Progenitor cell of endocrine pancreas (in vitro differentiated cells): ENCODE results near the gene PRDM16. TPM values are rescaled to one million over a fixed set of nuclear protein-coding genes. Genes with fewer than 3 reads are reported as not detected.

Experiments
- DNase-seq: peaks from one replicate; pipeline ENCODE4 v3.0.0; 2021; ENCODE audit warnings: low spot score; ENCODE audit not compliant: unreplicated experiment
- H3K27ac Mint-ChIP-seq: 2 replicates; pipeline ENCODE4 v1.8.0; 2021; ENCODE audit warnings: mild to moderate bottlenecking, moderate library complexity, mixed read lengths
- H3K27me3 Mint-ChIP-seq: 2 replicates; pipeline ENCODE4 v1.8.0; 2021; ENCODE audit warnings: mixed read lengths
- H3K36me3 Mint-ChIP-seq: 2 replicates; pipeline ENCODE4 v1.8.0; 2022; ENCODE audit warnings: mixed read lengths; ENCODE audit not compliant: insufficient read depth
- H3K4me1 Mint-ChIP-seq: 2 replicates; pipeline ENCODE4 v1.8.0; 2021; ENCODE audit warnings: low read depth, mixed read lengths
- H3K4me3 Mint-ChIP-seq: 2 replicates; pipeline ENCODE4 v1.8.0; 2021; ENCODE audit warnings: low read depth, mild to moderate bottlenecking, moderate library complexity, mixed read lengths
- H3K9me3 Mint-ChIP-seq: 2 replicates; pipeline ENCODE4 v1.8.0; 2021; ENCODE audit warnings: low read depth, mixed read lengths
- total RNA-seq: library from RNA; stranded (reverse); gene quantifications from 2 replicates; pipeline ENCODE4 v1.2.1, GENCODE V29; 2021
- TF ChIP-seq, protein P1 (sequence below): fragments of 200-600 bp; sonication (generic); IDR thresholded peaks from one replicate; pipeline ENCODE4 v1.5.0; 2021; ENCODE audit warnings: antibody characterized with exemption, mild to moderate bottlenecking; ENCODE audit not compliant: unreplicated experiment

The PRDM16 gene
- total RNA-seq, 1 donor from 2014 or later = 69.1 TPM

- Mint-ChIP-seq H3K27me3 (no peaks in the 10 kb centered on the region), H3K4me3 (no peak overlapping the region), H3K9me3 (no peaks in the 10 kb centered on the region)
Observed at GRCh38 chr1:3433596-3434320, 364.8 kb downstream of the PRDM16 start.

DNA sequence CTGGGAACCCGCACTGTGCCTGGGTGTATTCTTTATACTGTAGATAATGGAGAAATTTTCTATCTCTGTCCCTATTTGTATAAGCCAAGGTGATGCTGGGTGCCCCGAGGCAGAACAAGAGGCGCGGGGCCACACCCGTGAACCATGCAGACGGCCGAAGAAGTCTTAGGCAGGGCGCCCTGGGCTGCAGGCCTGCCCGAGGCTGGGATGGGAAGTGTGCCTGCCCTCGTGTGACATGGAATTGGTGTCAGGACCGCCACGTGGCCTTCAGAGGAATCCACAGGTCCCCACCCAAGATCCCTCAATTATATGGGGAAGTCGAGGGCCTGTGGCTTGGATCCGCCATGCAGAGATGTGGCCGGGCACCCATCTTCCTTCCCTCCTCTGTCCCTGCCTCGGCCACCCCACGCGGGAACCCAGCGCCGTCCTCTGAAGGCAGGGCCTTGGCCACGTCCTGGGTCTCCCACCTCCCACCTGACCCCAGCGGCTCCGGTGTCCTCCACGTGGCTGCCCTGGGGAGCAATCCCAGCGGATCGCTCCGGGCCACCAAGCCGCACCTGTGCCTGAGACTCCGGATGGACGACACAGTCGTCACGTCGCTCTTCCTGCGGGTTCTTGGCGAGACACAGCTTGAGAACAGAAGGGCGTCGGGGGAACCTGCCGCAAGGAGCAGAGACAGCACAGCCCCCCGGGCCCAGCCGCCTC lies 365.6 kb downstream of the PRDM16 start:
- no peak for DNase-seq
- Mint-ChIP-seq H3K4me1 (no peaks in the 10 kb centered on the region), H3K9me3 (no peaks in the 10 kb centered on the region), H3K27ac (no peak overlapping the region), H3K4me3 (no peak overlapping the region), H3K27me3 (no peaks in the 10 kb centered on the region), H3K36me3 (peaks cover 23% of the 10 kb centered on the region)
- TF ChIP-seq, protein P1, sequence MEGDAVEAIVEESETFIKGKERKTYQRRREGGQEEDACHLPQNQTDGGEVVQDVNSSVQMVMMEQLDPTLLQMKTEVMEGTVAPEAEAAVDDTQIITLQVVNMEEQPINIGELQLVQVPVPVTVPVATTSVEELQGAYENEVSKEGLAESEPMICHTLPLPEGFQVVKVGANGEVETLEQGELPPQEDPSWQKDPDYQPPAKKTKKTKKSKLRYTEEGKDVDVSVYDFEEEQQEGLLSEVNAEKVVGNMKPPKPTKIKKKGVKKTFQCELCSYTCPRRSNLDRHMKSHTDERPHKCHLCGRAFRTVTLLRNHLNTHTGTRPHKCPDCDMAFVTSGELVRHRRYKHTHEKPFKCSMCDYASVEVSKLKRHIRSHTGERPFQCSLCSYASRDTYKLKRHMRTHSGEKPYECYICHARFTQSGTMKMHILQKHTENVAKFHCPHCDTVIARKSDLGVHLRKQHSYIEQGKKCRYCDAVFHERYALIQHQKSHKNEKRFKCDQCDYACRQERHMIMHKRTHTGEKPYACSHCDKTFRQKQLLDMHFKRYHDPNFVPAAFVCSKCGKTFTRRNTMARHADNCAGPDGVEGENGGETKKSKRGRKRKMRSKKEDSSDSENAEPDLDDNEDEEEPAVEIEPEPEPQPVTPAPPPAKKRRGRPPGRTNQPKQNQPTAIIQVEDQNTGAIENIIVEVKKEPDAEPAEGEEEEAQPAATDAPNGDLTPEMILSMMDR = no peak

More at GRCh38 chr1:3433596-3434320, 364.8 kb downstream of the PRDM16 start:
- TF ChIP-seq, protein P1 = no peak
- Mint-ChIP-seq H3K36me3 (peaks cover 23% of the 10 kb centered on the region), H3K27ac (no peak overlapping the region), H3K4me1 (no peaks in the 10 kb centered on the region)
- no peak for DNase-seq

DNA sequence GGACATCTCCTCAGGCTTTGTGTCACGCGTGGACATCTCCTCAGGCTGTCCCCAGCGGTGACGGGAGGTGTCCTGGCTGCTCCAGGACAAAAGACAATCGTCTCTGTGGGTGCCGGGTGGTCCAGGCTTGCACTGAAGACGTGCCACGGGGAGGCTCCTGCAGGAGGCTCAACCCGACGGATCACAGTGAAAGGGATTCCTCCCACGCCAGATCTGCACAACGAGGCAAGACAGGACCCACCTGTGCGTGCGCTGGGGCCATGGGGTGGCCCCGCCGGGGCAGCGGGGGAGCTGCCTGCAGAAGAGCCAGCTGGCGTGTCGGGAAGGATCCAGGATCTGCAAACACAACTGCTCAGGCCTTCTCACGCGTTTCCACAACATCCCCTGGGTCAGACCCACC lies 366.7 kb downstream of the PRDM16 start:
- TF ChIP-seq, protein P1 = no peak
- H3K4me1 Mint-ChIP-seq = peaks cover 7% of the 10 kb centered on the region

DNA sequence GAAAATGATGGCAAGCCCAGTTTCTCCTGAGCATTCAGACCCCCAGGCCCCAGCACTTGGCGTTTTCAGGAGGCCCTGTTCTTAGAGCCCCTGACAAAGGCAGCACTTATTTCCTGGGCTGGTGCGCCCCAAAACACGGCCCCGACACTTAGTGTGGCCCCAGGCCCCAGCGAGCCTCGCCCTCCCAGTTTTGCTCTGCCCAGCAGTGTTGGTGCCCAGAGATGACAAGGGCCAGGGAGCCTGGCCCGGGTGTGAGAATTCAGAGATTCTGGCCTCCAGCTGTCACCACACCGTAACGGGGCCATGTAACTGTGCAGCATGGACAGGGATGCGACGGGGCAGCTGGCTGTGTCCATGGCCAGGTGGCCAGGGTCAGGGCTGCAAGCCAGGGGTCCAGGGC lies 367.4 kb downstream of the PRDM16 start:
- Mint-ChIP-seq H3K9me3 (no peaks in the 10 kb centered on the region), H3K27me3 (no peaks in the 10 kb centered on the region), H3K27ac (no peak overlapping the region), H3K4me3 (no peak overlapping the region), H3K4me1 (peaks cover 14% of the 10 kb centered on the region), H3K36me3 (peaks cover 23% of the 10 kb centered on the region)
- TF ChIP-seq, protein P1 = no peak
- no peak for DNase-seq

More for the DNA sequence above, 366.7 kb downstream of the PRDM16 start:
- peaks cover 23% of the 10 kb centered on the region for H3K36me3 Mint-ChIP-seq
- no peaks in the 10 kb centered on the region for H3K27me3 Mint-ChIP-seq
- no peak overlapping the region for H3K4me3 Mint-ChIP-seq
- no peaks in the 10 kb centered on the region for H3K9me3 Mint-ChIP-seq
- H3K27ac Mint-ChIP-seq = no peak overlapping the region
- DNase-seq = no peak

- Mint-ChIP-seq H3K4me3 (no peak overlapping the region), H3K36me3 (peaks cover 21% of the 10 kb centered on the region), H3K27ac (peak overlapping the region; percentile 29), H3K9me3 (no peaks in the 10 kb centered on the region), H3K27me3 (no peaks in the 10 kb centered on the region), H3K4me1 (peaks cover 17% of the 10 kb centered on the region)
- TF ChIP-seq, protein P1 = no peak
- no peak for DNase-seq
Observed at GRCh38 chr1:3436901-3437300, 367.9 kb downstream of the PRDM16 start.
